Stimulated activated naive CD8-positive, alpha-beta T cell treated with anti-CD3 and anti-CD28 coated beads, Interleukin-15, amount 100 ng/mL, for 72 hours (primary cell): ENCODE results near the gene OR6C65.
"Not testable (repeated sequence)": the region's sequence is repeated elsewhere in the genome, so short reads cannot be mapped to it uniquely, and the experiment has no call there.

Source experiments
- ATAC-seq: fragments of 150-1000 bp; cut with Tn5 transposase; 2 replicates; pipeline ENCODE4 v1.10.0; 2021; ENCODE audit warnings: mild to moderate bottlenecking, moderate library complexity
- DNase-seq, 2 donors: peaks; one replicate each; pipeline ENCODE4 v3.0.0; 2021 to 2022
- H3K27ac Mint-ChIP-seq, 2 donors: one replicate each; pipeline ENCODE4 v1.8.0; 2022; ENCODE audit warnings: mild to moderate bottlenecking in 2 of 2, mixed read lengths in 2 of 2, moderate library complexity in 2 of 2
- H3K27me3 Mint-ChIP-seq: one replicate; pipeline ENCODE4 v1.8.0; 2022; ENCODE audit warnings: mixed read lengths
- H3K4me1 Mint-ChIP-seq: one replicate; pipeline ENCODE4 v1.8.0; 2022; ENCODE audit warnings: mild to moderate bottlenecking, mixed read lengths
- H3K4me3 Mint-ChIP-seq, 2 donors: one replicate each; pipeline ENCODE4 v1.8.0; 2022; ENCODE audit warnings: mild to moderate bottlenecking in 2 of 2, mixed read lengths in 2 of 2, moderate library complexity in 1 of 2
- H3K9me3 Mint-ChIP-seq, 2 donors: one replicate each; pipeline ENCODE4 v1.8.0; 2022; ENCODE audit warnings: mixed read lengths in 2 of 2

Gene OR6C65

GRCh38 chr12:55420307-55420962 is 20.1 kb downstream of the OR6C65 start:
- H3K4me3 Mint-ChIP-seq: no peak overlapping the region
- H3K27me3 Mint-ChIP-seq: peaks cover 42% of the 10 kb centered on the region
- no peak overlapping the region for H3K27ac Mint-ChIP-seq
- peaks cover under 1% of the 10 kb centered on the region for H3K4me1 Mint-ChIP-seq
- no peaks in the 10 kb centered on the region for H3K9me3 Mint-ChIP-seq
- ATAC-seq: no peak
- DNase-seq: no peak

GRCh38 chr12:55425954-55426353 is 25.6 kb downstream of the OR6C65 start, which contains the start of gene OR6C76:
OR6C76 (plus strand) TSS chr12:55426254; CDS start chr12:55426254, 0 bp downstream.
- Mint-ChIP-seq H3K9me3 (no peaks in the 10 kb centered on the region), H3K27ac (no peak within 1 kb of the TSS), H3K4me1 (no peaks in the 10 kb centered on the region), H3K27me3 (peaks cover 8% of the 10 kb centered on the region), H3K4me3 (no peak within 1 kb of the TSS)
- no peak for ATAC-seq
- no peak for DNase-seq

- no peaks in the 10 kb centered on the region for H3K4me1 Mint-ChIP-seq
- H3K9me3 Mint-ChIP-seq: no peaks in the 10 kb centered on the region
- DNase-seq: no peak
Measured at GRCh38 chr12:55428331-55429243, 28.3 kb downstream of the OR6C65 start.

GRCh38 chr12:55441233-55441632 is 40.9 kb downstream of the OR6C65 start:
- H3K4me1 Mint-ChIP-seq, H3K27ac Mint-ChIP-seq, H3K27me3 Mint-ChIP-seq, ATAC-seq, H3K4me3 Mint-ChIP-seq, DNase-seq: not testable (repeated sequence)
- peaks cover 0 to 24% of the 10 kb centered on the region in 2 donors for H3K9me3 Mint-ChIP-seq

More at GRCh38 chr12:55428331-55429243, 28.3 kb downstream of the OR6C65 start:
- peaks cover 8% of the 10 kb centered on the region for H3K27me3 Mint-ChIP-seq
- no peak overlapping the region for H3K27ac Mint-ChIP-seq
- no peak for ATAC-seq
- no peak overlapping the region for H3K4me3 Mint-ChIP-seq

- ATAC-seq (no peak), DNase-seq (no peak)
- H3K4me3 Mint-ChIP-seq: no peak within 1 kb of the TSS
- peaks cover 0 to 24% of the 10 kb centered on the region in 2 donors for H3K9me3 Mint-ChIP-seq
- H3K4me1 Mint-ChIP-seq: no peaks in the 10 kb centered on the region
- H3K27me3 Mint-ChIP-seq: no peaks in the 10 kb centered on the region
- H3K27ac Mint-ChIP-seq: no peak within 1 kb of the TSS
Measured at GRCh38 chr12:55443776-55444175, 43.4 kb downstream of the OR6C65 start, which contains the start of gene OR6C2. OR6C2 (plus strand) TSS chr12:55444076; CDS start chr12:55452214, 8,138 bp downstream.

GRCh38 chr12:55445357-55445756 is 45.0 kb downstream of the OR6C65 start:
- Mint-ChIP-seq H3K27ac (no peak overlapping the region), H3K27me3 (no peaks in the 10 kb centered on the region), H3K9me3 (peaks cover 0 to 15% of the 10 kb centered on the region in 2 donors), H3K4me3 (no peak overlapping the region), H3K4me1 (no peaks in the 10 kb centered on the region)
- ATAC-seq: no peak
- no peak for DNase-seq

- Mint-ChIP-seq H3K4me1 (no peaks in the 10 kb centered on the region), H3K27ac (no peak overlapping the region), H3K9me3 (peaks cover 0 to 8% of the 10 kb centered on the region in 2 donors), H3K4me3 (no peak overlapping the region), H3K27me3 (no peaks in the 10 kb centered on the region)
- no peak for DNase-seq
- no peak for ATAC-seq
Measured at GRCh38 chr12:55446326-55446725, 46.0 kb downstream of the OR6C65 start.

- ATAC-seq (no peak), DNase-seq (no peak)
- Mint-ChIP-seq H3K9me3 (no peaks in the 10 kb centered on the region), H3K4me1 (no peaks in the 10 kb centered on the region), H3K4me3 (no peak overlapping the region), H3K27me3 (no peaks in the 10 kb centered on the region), H3K27ac (no peak overlapping the region)
Measured at GRCh38 chr12:55448825-55449224, 48.5 kb downstream of the OR6C65 start.
